ENCODE measurements around the gene COX7A2. TPM values are rescaled to one million over a fixed set of nuclear protein-coding genes. Genes with fewer than 3 reads are reported as not detected.

The COX7A2 gene
- total RNA-seq, 1 experiment from 2014 or later: 524 TPM

DNA sequence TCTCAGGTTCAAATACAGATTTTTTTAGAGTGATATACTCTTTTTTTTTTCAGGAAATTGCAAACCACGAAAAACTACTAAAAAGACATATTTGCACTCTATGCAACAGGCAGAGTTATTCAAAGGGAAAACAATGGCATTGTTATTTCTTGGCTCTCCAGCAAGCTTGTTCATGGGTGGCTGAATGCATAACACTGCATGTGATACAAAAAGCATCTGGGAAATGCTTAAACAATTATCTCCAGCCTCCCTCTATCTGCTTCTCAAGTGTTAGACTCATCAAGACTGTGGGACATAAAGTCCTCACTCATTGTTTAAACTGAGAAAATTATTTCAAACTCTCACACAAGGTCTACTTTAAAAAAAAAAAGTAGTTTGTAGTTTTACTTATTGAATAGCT lies 30.5 kb downstream of the COX7A2 start:
- Histone ChIP-seq H3K79me2 (ENCODE audit: low read depth) (no peaks in the 10 kb centered on the region), H3K27me3 (ENCODE audit: insufficient read depth, low read depth) (0 out of 2 replicates have a peak, but pooled peaks cover 4% of the 10 kb centered on the region), H3K9me3 (ENCODE audit: insufficient read depth, low read depth) (no peaks in the 10 kb centered on the region), H3K9me2 (ENCODE audit: insufficient read depth) (no peaks in the 10 kb centered on the region), H3K27ac (no peak overlapping the region), H3K36me3 (ENCODE audit: low read depth) (no peaks in the 10 kb centered on the region), H2AFZ (no peak overlapping the region), H3K4me3 (no peak overlapping the region), H4K20me1 (ENCODE audit: insufficient read depth) (no peaks in the 10 kb centered on the region), H3K4me1 (replicated peaks; ENCODE audit: insufficient read depth) (peaks cover 18% of the 10 kb centered on the region; the same call in 1 of the 2 replicates), H3K4me2 (no peak overlapping the region), H3F3A (ENCODE audit: insufficient read depth, low read depth) (no peaks in the 10 kb centered on the region)
- POLR2A ChIA-PET (ENCODE audit: unreplicated experiment): no interaction called here
- TF ChIP-seq, protein P1, sequence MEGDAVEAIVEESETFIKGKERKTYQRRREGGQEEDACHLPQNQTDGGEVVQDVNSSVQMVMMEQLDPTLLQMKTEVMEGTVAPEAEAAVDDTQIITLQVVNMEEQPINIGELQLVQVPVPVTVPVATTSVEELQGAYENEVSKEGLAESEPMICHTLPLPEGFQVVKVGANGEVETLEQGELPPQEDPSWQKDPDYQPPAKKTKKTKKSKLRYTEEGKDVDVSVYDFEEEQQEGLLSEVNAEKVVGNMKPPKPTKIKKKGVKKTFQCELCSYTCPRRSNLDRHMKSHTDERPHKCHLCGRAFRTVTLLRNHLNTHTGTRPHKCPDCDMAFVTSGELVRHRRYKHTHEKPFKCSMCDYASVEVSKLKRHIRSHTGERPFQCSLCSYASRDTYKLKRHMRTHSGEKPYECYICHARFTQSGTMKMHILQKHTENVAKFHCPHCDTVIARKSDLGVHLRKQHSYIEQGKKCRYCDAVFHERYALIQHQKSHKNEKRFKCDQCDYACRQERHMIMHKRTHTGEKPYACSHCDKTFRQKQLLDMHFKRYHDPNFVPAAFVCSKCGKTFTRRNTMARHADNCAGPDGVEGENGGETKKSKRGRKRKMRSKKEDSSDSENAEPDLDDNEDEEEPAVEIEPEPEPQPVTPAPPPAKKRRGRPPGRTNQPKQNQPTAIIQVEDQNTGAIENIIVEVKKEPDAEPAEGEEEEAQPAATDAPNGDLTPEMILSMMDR (conservative IDR thresholded peaks at IDR 0.05): no peak
- TF ChIP-seq EZH2 (IDR thresholded peaks at IDR 0.05; ENCODE audit: low read depth): no peak
- no TSS peak for BruUV-seq (replicated peaks)
- intact Hi-C loops (cut with micrococcal nuclease; ENCODE audit: unreplicated experiment): no loop called here
- CTCF ChIA-PET: interaction anchor here (0.6 kb wide), 1 partner anchor 1512 kb away, joined by 13 read pairs; no protein-coding TSS in a partner anchor
- DNase-seq: no peak

DNA sequence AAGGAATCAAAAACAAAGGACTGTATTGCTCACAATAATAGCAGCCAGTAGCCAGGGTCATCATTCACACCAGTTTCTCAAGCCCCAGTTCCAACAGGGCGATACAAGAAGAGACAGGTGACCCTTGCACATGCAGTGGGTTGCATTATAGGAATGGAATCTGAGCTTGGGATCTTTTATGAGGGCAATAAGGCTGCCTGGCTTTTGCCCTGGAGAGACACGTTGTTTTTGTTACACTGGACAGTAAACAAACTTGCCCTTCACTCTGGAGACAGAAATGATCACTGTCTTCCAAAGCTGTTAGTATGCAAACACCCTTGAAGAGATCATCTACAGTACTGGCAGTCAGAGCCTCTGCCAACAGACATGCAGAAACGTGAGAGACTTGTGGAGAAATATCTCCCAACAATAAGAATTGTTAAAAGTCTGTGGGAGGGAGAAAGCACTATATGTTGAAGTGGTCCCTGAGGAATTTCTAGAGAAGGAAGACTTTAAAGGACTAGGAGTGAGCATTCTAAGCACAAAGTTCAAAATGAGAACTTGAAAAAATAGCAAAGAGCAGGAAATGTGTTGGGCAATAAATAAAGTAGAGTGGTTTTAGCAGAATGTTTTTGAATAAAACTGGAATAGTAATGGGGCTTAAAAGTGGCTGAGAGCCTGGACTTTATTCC lies 31.5 kb downstream of the COX7A2 start:
- TF ChIP-seq EZH2 (IDR thresholded peaks at IDR 0.05; ENCODE audit: low read depth): no peak
- Histone ChIP-seq H3K4me3 (no peak overlapping the region), H2AFZ (0 out of 2 replicates have a peak overlapping the region, but pooled peaks have one; percentile 37), H3K9me3 (ENCODE audit: insufficient read depth, low read depth) (no peaks in the 10 kb centered on the region), H3K27me3 (ENCODE audit: insufficient read depth, low read depth) (0 out of 2 replicates have a peak, but pooled peaks cover 4% of the 10 kb centered on the region), H3K79me2 (ENCODE audit: low read depth) (no peaks in the 10 kb centered on the region), H4K20me1 (ENCODE audit: insufficient read depth) (no peaks in the 10 kb centered on the region), H3F3A (ENCODE audit: insufficient read depth, low read depth) (no peaks in the 10 kb centered on the region), H3K9me2 (ENCODE audit: insufficient read depth) (no peaks in the 10 kb centered on the region), H3K27ac (no peak overlapping the region), H3K4me1 (replicated peaks; ENCODE audit: insufficient read depth) (peaks cover 18% of the 10 kb centered on the region; the same call in 1 of the 2 replicates), H3K36me3 (ENCODE audit: low read depth) (no peaks in the 10 kb centered on the region), H3K4me2 (peak overlapping the region; percentile 37)
- intact Hi-C loops (cut with micrococcal nuclease; ENCODE audit: unreplicated experiment): loop anchor here (1.0 kb wide), 1 partner anchor 314 kb away; no protein-coding TSS in a partner anchor
- no TSS peak for BruUV-seq (replicated peaks)
- ChIA-PET CTCF (interaction anchor here (0.5 to 1.1 kb wide), 5 partner anchors 70 to 1554 kb away, joined by 3 read pairs; no protein-coding TSS in a partner anchor), POLR2A (ENCODE audit: unreplicated experiment) (interaction anchor here (0.6 kb wide), 1 partner anchor 239 kb away, joined by 3 read pairs; no protein-coding TSS in a partner anchor)
- DNase-seq: peak in 1 of 2 experiments; percentile 61

DNA sequence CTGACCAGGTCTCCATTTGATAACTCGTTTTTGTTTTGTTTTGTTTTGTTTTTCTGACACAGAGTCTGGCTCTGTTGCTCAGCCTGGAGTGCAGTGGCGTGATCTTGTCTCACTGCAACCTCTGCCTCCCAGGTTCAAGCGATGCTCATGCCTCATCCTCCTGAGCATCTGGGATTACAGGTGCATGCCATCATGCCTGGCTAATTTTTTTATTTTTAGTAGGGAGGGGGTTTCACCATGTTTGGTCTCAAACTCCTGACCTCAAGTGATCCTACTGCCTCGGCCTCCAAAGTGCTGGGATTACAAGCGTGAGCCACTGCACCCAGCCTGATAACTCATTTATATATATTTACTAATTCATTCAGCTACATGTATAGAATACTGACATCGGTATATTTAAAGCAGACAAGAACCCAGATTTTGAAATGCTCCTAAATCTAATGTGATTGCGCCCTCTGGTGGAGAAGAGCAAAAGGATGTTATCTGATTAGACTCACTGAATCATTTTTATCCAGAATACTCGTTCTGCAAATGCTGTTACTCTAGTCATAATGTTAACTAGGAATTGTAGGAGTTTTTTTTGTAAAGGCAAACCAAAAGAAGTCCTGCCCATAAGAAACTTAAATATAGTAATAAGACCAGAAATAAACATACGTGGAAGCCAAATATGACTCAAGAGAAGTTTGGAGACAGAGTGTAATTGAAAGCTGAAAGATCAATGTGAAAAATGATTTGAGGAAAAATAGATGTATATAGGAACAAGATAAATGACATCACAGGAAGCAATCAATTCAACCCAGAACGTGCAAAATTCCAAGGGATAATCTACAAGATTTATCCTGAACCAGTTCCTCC lies 32.5 kb downstream of the COX7A2 start:
- Histone ChIP-seq H3K9me2 (ENCODE audit: insufficient read depth) (no peaks in the 10 kb centered on the region), H3K27ac (no peak overlapping the region), H3K36me3 (ENCODE audit: low read depth) (no peaks in the 10 kb centered on the region), H4K20me1 (ENCODE audit: insufficient read depth) (no peaks in the 10 kb centered on the region), H3K4me3 (no peak overlapping the region), H3K4me1 (replicated peaks; ENCODE audit: insufficient read depth) (peaks cover 23% of the 10 kb centered on the region; the same call in 1 of the 2 replicates), H3K4me2 (peak overlapping the region; percentile 37), H3K9me3 (ENCODE audit: insufficient read depth, low read depth) (no peaks in the 10 kb centered on the region), H3K79me2 (ENCODE audit: low read depth) (no peaks in the 10 kb centered on the region), H2AFZ (no peak overlapping the region), H3F3A (ENCODE audit: insufficient read depth, low read depth) (no peaks in the 10 kb centered on the region), H3K27me3 (ENCODE audit: insufficient read depth, low read depth) (0 out of 2 replicates have a peak, but pooled peaks cover 4% of the 10 kb centered on the region)
- BruUV-seq (replicated peaks): no TSS peak
- CTCF ChIA-PET: interaction anchor here (0.5 to 1.1 kb wide), 6 partner anchors 10 to 1553 kb away, joined by 3 to 4 read pairs (median 3); no protein-coding TSS in a partner anchor
- intact Hi-C loops (cut with micrococcal nuclease; ENCODE audit: unreplicated experiment): loop anchor here (1.0 kb wide), 1 partner anchor 315 kb away; no protein-coding TSS in a partner anchor
- POLR2A ChIA-PET (ENCODE audit: unreplicated experiment): interaction anchor here (0.6 kb wide), 1 partner anchor 238 kb away, joined by 3 read pairs; no protein-coding TSS in a partner anchor
- no peak for TF ChIP-seq EZH2 (IDR thresholded peaks at IDR 0.05; ENCODE audit: low read depth)
- TF ChIP-seq, protein P1 (conservative IDR thresholded peaks at IDR 0.05): peak; percentile 94
- peak; percentile 41 to 47 for DNase-seq
